K562 (cell line): ENCODE data around the gene TTLL10. TPM values are rescaled to one million over a fixed set of nuclear protein-coding genes. Genes with fewer than 3 reads are reported as not detected.
A peak's percentile ranks its signal among the peaks of the same experiment; 100 is the strongest.

Experiments used
- CHD1 ChIP-seq: fragments of 200-600 bp; sonication (generic); IDR thresholded peaks from one replicate; pipeline ENCODE4 v1.6.1; 2012; ENCODE audit warnings: mild to moderate bottlenecking, moderate library complexity, low read length, inconsistent platforms
- ELK1 ChIP-seq: sonication (generic); formaldehyde crosslinking; IDR thresholded peaks from 2 replicates; pipeline ENCODE4 v1.8.1; 2022; ENCODE audit warnings: missing genetic modification reagents
- GTF2F1 ChIP-seq: IDR thresholded peaks from 2 replicates; pipeline ENCODE4 v1.6.1; 2011; ENCODE audit warnings: low read depth, low read length, improper control_type of control experiment
- NFE2 ChIP-seq: IDR thresholded peaks from 2 replicates; pipeline ENCODE4 v1.6.1; 2014; ENCODE audit warnings: antibody characterized with exemption, low read depth
- NR1H2 ChIP-seq: sonication (generic); formaldehyde crosslinking; IDR thresholded peaks from 2 replicates; pipeline ENCODE4 v1.4.0; 2020; ENCODE audit warnings: mild to moderate bottlenecking, missing genetic modification reagents
- RFX7 ChIP-seq: fragments of 250-450 bp; sonication (Bioruptor Pico); IDR thresholded peaks from 2 replicates; pipeline ENCODE4 v1.5.1; 2021; ENCODE audit warnings: mild to moderate bottlenecking
- SIN3A ChIP-seq, 2 experiments: fragments of 150-350 bp in 1 of 2; IDR thresholded peaks; 2 replicates each; pipeline ENCODE4 v1.6.1; 2011 to 2016; ENCODE audit warnings: borderline replicate concordance in 2 of 2, low read depth in 2 of 2, low read length in 2 of 2, mild to moderate bottlenecking in 2 of 2, moderate library complexity in 2 of 2; ENCODE audit not compliant: control insufficient read depth in 1 of 2
- THRA ChIP-seq: fragments of 450-650 bp; IDR thresholded peaks from 2 replicates; pipeline ENCODE4 v1.6.1; 2017; ENCODE audit warnings: mild to moderate bottlenecking, moderate library complexity
- ZBTB11 ChIP-seq, 3 experiments: fragments of 200-800 bp in 1 of 3; fragments of 250-450 bp in 1 of 3; fragments of 450-650 bp in 1 of 3; sonication (Bioruptor Pico) in 1 of 3; sonication (Bioruptor generic) in 1 of 3; formaldehyde crosslinking in 1 of 3; IDR thresholded peaks; 2 replicates each; pipeline versions ENCODE4 v1.6.1 to v1.8.0; 2016 to 2022; ENCODE audit warnings: mild to moderate bottlenecking in 2 of 3, missing genetic modification characterization in 2 of 3, missing compliant biosample characterization in 1 of 3, moderate library complexity in 1 of 3
- ZC3H11A ChIP-seq: IDR thresholded peaks from 2 replicates; pipeline ENCODE4 v1.6.1; 2012; ENCODE audit warnings: low read depth, low read length, improper control_type of control experiment
- ZNF134 ChIP-seq: fragments of 250-450 bp; sonication (Bioruptor Pico); conservative IDR thresholded peaks from 2 replicates; pipeline ENCODE4 v1.4.0; 2020
- ZNF551 ChIP-seq: fragments of 250-450 bp; sonication (Bioruptor Pico); IDR thresholded peaks from 2 replicates; pipeline ENCODE4 v1.5.0; 2021; ENCODE audit warnings: mild to moderate bottlenecking, moderate library complexity
- ZNF592 ChIP-seq: fragments of 450-650 bp; IDR thresholded peaks from 2 replicates; pipeline ENCODE4 v1.6.1; 2017; ENCODE audit warnings: antibody characterized with exemption, mild to moderate bottlenecking
- ZNF75A ChIP-seq: fragments of 450-650 bp; formaldehyde crosslinking; IDR thresholded peaks from 2 replicates; pipeline ENCODE4 v1.4.0; 2020; ENCODE audit warnings: mild to moderate bottlenecking
- polyA plus RNA-seq, 8 experiments: library from polyadenylated mRNA; depleted of rRNA in 4 of 8; stranded (reverse) in 5 of 8; unstranded in 3 of 8; fragments of >200 nt; fragmentation: Nextera tagmentation in 2 of 8; fragmentation: Illumina TruSeq in 1 of 8; extraction: Ambion mirVana in 2 of 8; extraction: Trizol in 1 of 8; gene quantifications; 2 replicates each; pipeline versions ENCODE4 v1.2.1 to v1.2.3, GENCODE V29; 2011 to 2014; ENCODE audit warnings: inconsistent platforms in 1 of 8, missing spikeins in 1 of 8
- total RNA-seq, 7 experiments: library from RNA; depleted of rRNA in 6 of 7; stranded (reverse); fragments of >200 nt in 6 of 7; fragmentation: Illumina TruSeq in 2 of 7; extraction: Trizol in 2 of 7; gene quantifications; 2 replicates each; pipeline versions ENCODE4 v1.2.1 to v1.2.3, GENCODE V29; 2011 to 2021; ENCODE audit warnings: low replicate concordance in 1 of 7

TTLL10 gene
- total and polyA plus RNA-seq, 9 of the 15 experiments (the other 6 are each of a cell fraction or from before 2014, with no cell fraction given) = not detected

GRCh38 chr1:1200876-1201810 is 27.5 kb downstream of the TTLL10 start (continued):
- TF ChIP-seq NFE2 (peak; percentile 66), ZC3H11A (no peak), SIN3A (IDR thresholded peaks at IDR 0.05; ENCODE audit: borderline replicate concordance in 2 of 2, control insufficient read depth in 1 of 2, low read depth in 2 of 2, low read length in 2 of 2) (no peak), CHD1 (no peak), ZNF592 (peak; percentile 57; the same call in 1 of the 2 replicates), THRA (no peak), ZNF75A (CRISPR knock-in tag) (no peak), ZNF551 (CRISPR knock-in tag) (no peak), NR1H2 (CRISPR knock-in tag) (no peak), ELK1 (CRISPR knock-in tag) (no peak), ZNF134 (CRISPR knock-in tag) (no peak), GTF2F1 (no peak), RFX7 (CRISPR knock-in tag) (no peak), ZBTB11 (CRISPR knock-in tag; IDR thresholded peaks at IDR 0.05) (no peak)
